D721Med (cell line): ENCODE results near the gene B3GLCT.

ENCODE experiments used
- DNase-seq: peaks from one replicate; pipeline ENCODE4 v3.0.0; 2011; ENCODE audit warnings: low spot score; ENCODE audit not compliant: insufficient read length
- FAIRE-seq: peaks from 2 replicates; lab custom pipeline; 2011; peaks lifted over from hg19 to GRCh38; lab: Jason Lieb, UNC
- CTCF ChIP-seq: IDR thresholded peaks from 2 replicates; pipeline ENCODE4 v1.5.1; 2012; ENCODE audit warnings: mild to moderate bottlenecking, control low read depth; ENCODE audit not compliant: insufficient read depth; ENCODE audit errors: missing control alignments

B3GLCT gene

GRCh38 chr13:31322702-31323405 lies 123.1 kb downstream of the B3GLCT start:
- no peak for TF ChIP-seq CTCF

GRCh38 chr13:31327182-31327860 lies 127.5 kb downstream of the B3GLCT start:
- DNase-seq (no peak), FAIRE-seq (no peak)
- TF ChIP-seq CTCF = no peak

More at GRCh38 chr13:31322702-31323405, 123.1 kb downstream of the B3GLCT start:
- DNase-seq (no peak), FAIRE-seq (no peak)

- FAIRE-seq = no peak
- no peak for DNase-seq
- TF ChIP-seq CTCF = no peak
Observed at GRCh38 chr13:31328549-31329235, 128.9 kb downstream of the B3GLCT start.

GRCh38 chr13:31330236-31330635 lies 130.5 kb downstream of the B3GLCT start:
- no peak for FAIRE-seq
- no peak for TF ChIP-seq CTCF
- no peak for DNase-seq

GRCh38 chr13:31331068-31331467 lies 131.3 kb downstream of the B3GLCT start:
- DNase-seq (no peak), FAIRE-seq (no peak)

GRCh38 chr13:31334547-31334946 lies 134.8 kb downstream of the B3GLCT start:
- FAIRE-seq = no peak
- TF ChIP-seq CTCF = no peak
- no peak for DNase-seq

More at GRCh38 chr13:31331068-31331467, 131.3 kb downstream of the B3GLCT start:
- TF ChIP-seq CTCF = no peak
